Upper lobe of left lung (tissue), 4 donors: ENCODE measurements around the gene IQCN.
A peak's percentile ranks its signal among the peaks of the same experiment; 100 is the strongest.

Experiments used
- CTCF ChIP-seq, 6 experiments: fragments of 450-650 bp in 4 of 6; fragments of 200-600 bp in 2 of 6; sonication (generic) in 2 of 6; IDR thresholded peaks; one replicate each; pipeline ENCODE4 v1.5.1; 2016 to 2019; ENCODE audit warnings: antibody characterized with exemption in 6 of 6
- EP300 ChIP-seq, 4 donors: sonication (generic); formaldehyde crosslinking; IDR thresholded peaks; one replicate each; pipeline ENCODE4 v1.5.1; 2017; ENCODE audit warnings: antibody characterized with exemption in 4 of 4, control low read depth in 2 of 4
- POLR2A ChIP-seq, 4 donors: fragments of 450-650 bp; IDR thresholded peaks; one replicate each; pipeline ENCODE4 v1.5.1; 2016 to 2017; ENCODE audit warnings: antibody characterized with exemption in 4 of 4, mild to moderate bottlenecking in 2 of 4
- POLR2AphosphoS5 ChIP-seq, 2 donors: sonication (generic); formaldehyde crosslinking; IDR thresholded peaks; one replicate each; pipeline ENCODE4 v1.5.1; 2017; ENCODE audit warnings: antibody characterized with exemption in 2 of 2

GRCh38 chr19:18279516-18280246 lies 5.4 kb upstream of the IQCN start:
- TF ChIP-seq CTCF (IDR thresholded peaks at IDR 0.05) (peak; percentile 87 to 98 (median 89)), POLR2AphosphoS5 (IDR thresholded peaks at IDR 0.05) (peak; percentile 89 to 97), EP300 (IDR thresholded peaks at IDR 0.05) (peak in 1 of 4 donors; percentile 13), POLR2A (IDR thresholded peaks at IDR 0.05) (peak in 3 of 4 donors; percentile 55 to 96 (median 95))
